OCI-LY1 (cell line): Measurements from ENCODE around the gene MZT2A.
"Not testable (repeated sequence)": the region's sequence is repeated elsewhere in the genome, so short reads cannot be mapped to it uniquely, and the experiment has no call there.

Source experiments
- EZH2 ChIP-seq: fragments of 200-600 bp; sonication (generic), shearing (Covaris generic); IDR thresholded peaks from 2 replicates; pipeline ENCODE4 v1.8.0; 2017; ENCODE audit warnings: borderline replicate concordance, mixed run types, mild to moderate bottlenecking, antibody characterized with exemption, low read length, moderate library complexity, mixed read lengths
- TF ChIP-seq, protein P1 (sequence below): fragments of 200-600 bp; sonication (generic), shearing (Covaris generic); IDR thresholded peaks from 2 replicates; pipeline ENCODE4 v1.5.1; 2017; ENCODE audit warnings: mild to moderate bottlenecking, antibody characterized with exemption, low read length, moderate library complexity, mixed read lengths

DNA sequence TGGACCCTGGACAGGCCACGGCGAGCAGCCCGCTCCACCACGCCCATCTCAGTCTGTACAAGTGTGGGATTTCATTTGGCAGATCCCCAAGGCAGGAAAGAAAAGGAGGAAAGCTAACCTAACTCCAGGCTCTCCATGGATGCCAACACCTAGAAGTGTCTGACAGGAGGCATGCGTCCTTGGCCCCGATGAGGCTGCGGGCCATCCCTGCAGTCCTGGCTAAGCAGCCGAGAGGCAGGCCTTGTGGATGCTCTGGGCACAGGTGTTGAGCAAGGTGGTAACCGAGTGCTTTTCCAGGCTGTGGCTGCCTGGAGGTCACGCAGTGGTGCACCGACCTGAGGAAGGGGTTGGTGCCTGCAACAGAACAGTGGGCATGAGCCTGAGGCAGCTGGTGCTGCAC lies 42.8 kb upstream of the MZT2A start:
- TF ChIP-seq, protein P1, sequence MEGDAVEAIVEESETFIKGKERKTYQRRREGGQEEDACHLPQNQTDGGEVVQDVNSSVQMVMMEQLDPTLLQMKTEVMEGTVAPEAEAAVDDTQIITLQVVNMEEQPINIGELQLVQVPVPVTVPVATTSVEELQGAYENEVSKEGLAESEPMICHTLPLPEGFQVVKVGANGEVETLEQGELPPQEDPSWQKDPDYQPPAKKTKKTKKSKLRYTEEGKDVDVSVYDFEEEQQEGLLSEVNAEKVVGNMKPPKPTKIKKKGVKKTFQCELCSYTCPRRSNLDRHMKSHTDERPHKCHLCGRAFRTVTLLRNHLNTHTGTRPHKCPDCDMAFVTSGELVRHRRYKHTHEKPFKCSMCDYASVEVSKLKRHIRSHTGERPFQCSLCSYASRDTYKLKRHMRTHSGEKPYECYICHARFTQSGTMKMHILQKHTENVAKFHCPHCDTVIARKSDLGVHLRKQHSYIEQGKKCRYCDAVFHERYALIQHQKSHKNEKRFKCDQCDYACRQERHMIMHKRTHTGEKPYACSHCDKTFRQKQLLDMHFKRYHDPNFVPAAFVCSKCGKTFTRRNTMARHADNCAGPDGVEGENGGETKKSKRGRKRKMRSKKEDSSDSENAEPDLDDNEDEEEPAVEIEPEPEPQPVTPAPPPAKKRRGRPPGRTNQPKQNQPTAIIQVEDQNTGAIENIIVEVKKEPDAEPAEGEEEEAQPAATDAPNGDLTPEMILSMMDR = not testable (repeated sequence)
- TF ChIP-seq EZH2 = not testable (repeated sequence)
